Diencephalon (tissue), 1 donor: ENCODE data around the gene ZC2HC1B. TPM values are rescaled to one million over a fixed set of nuclear protein-coding genes. Genes with fewer than 3 reads are reported as not detected.

ENCODE experiments used
- small RNA-seq: library from RNA; depleted of rRNA; stranded (forward); fragments of <200 nt; gene quantifications from one replicate; pipeline ENCODE3, GENCODE V24; 2014
- total RNA-seq: library from RNA; depleted of rRNA; stranded (reverse); fragments of >200 nt; gene quantifications from one replicate; pipeline ENCODE4 v1.2.3, GENCODE V29; 2014

The ZC2HC1B gene
- not detected for total RNA-seq

DNA sequence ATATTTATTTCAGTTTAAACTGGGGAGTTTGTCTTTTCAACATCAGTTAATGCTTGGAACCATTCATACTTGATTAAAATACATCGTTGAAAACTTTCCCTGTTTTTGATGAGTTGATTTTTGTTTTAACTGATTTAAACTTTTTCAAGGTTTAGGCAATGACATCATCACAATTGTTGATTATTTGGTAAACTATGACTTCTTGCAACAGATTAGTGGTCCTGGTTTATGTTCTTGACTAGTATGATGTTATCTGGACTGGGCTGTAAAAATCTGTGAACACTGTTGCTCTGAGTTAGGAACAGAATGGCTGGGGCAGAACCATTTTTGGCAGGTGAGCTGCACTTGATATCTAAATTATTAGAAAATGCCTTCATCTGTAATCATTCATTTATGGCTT lies at the start of gene ZC2HC1B:
ZC2HC1B (plus strand) TSS at position 241 of the 400 bp plus-strand sequence; CDS start at position 307, 66 bp downstream.

GRCh38 chr6:143842902-143843676 lies 21.2 kb upstream of the ZC2HC1B start, which contains the start of gene LTV1:
LTV1 (plus strand) TSS chr6:143843338; CDS start chr6:143843478, 140 bp downstream.

Small RNA genes within 50 kb of the gene (small RNA-seq; reads per million reads assigned to genes)
- gene ZC2HC1B: not detected

Other genes with a start within 250 kb of the ZC2HC1B start
- 26.5 TPM for gene PHACTR2, start 186.5 kb upstream of the ZC2HC1B start, total RNA-seq
- 11.8 TPM for gene LTV1, start 21.1 kb upstream of the ZC2HC1B start, total RNA-seq
- gene PLAGL1, start 143.8 kb downstream of the ZC2HC1B start, total RNA-seq: 7.2 TPM
- gene SF3B5, start 231.1 kb downstream of the ZC2HC1B start, total RNA-seq: 64.4 TPM